Hepatocyte (in vitro differentiated cells): Measurements from ENCODE around the gene GTF2F2.

Experiments used
- CTCF ChIP-seq: fragments of 200-600 bp; sonication (generic); IDR thresholded peaks from 2 replicates; pipeline ENCODE4 v1.5.1; 2016; ENCODE audit warnings: antibody characterized with exemption, mild to moderate bottlenecking; ENCODE audit not compliant: poor library complexity
- EZH2 ChIP-seq: fragments of 200-600 bp; sonication (generic); IDR thresholded peaks from 2 replicates; pipeline ENCODE4 v1.6.1; 2016; ENCODE audit warnings: antibody characterized with exemption, mild to moderate bottlenecking, borderline replicate concordance
- EZH2phosphoT487 ChIP-seq: fragments of 200-600 bp; sonication (generic); IDR thresholded peaks from one replicate; pipeline ENCODE4 v1.6.1; 2018; ENCODE audit warnings: antibody characterized with exemption, mild to moderate bottlenecking, low read depth, moderate library complexity; ENCODE audit not compliant: unreplicated experiment, severe bottlenecking

GRCh38 chr13:45105895-45106294 lies 14.4 kb upstream of the GTF2F2 start:
- TF ChIP-seq EZH2: no peak
- no peak for TF ChIP-seq CTCF
- TF ChIP-seq EZH2phosphoT487: no peak
